Lower leg skin (tissue), 3 donors: ENCODE data around the gene BPIFB1.

Experiments used
- POLR2A ChIP-seq, 2 donors: fragments of 450-650 bp; IDR thresholded peaks; one replicate each; pipeline ENCODE4 v1.6.1; 2016 to 2017; ENCODE audit warnings: antibody characterized with exemption in 2 of 2, mild to moderate bottlenecking in 1 of 2, moderate library complexity in 1 of 2
- TF ChIP-seq, protein P1 (sequence below), 3 donors: fragments of 450-650 bp; IDR thresholded peaks; one replicate each; pipeline ENCODE4 v1.5.1; 2016; ENCODE audit warnings: antibody characterized with exemption in 3 of 3, mild to moderate bottlenecking in 3 of 3, moderate library complexity in 2 of 3

GRCh38 chr20:33235696-33236095 lies 47.3 kb upstream of the BPIFB1 start, which contains the start of gene BPIFA1:
- TF ChIP-seq, protein P1, sequence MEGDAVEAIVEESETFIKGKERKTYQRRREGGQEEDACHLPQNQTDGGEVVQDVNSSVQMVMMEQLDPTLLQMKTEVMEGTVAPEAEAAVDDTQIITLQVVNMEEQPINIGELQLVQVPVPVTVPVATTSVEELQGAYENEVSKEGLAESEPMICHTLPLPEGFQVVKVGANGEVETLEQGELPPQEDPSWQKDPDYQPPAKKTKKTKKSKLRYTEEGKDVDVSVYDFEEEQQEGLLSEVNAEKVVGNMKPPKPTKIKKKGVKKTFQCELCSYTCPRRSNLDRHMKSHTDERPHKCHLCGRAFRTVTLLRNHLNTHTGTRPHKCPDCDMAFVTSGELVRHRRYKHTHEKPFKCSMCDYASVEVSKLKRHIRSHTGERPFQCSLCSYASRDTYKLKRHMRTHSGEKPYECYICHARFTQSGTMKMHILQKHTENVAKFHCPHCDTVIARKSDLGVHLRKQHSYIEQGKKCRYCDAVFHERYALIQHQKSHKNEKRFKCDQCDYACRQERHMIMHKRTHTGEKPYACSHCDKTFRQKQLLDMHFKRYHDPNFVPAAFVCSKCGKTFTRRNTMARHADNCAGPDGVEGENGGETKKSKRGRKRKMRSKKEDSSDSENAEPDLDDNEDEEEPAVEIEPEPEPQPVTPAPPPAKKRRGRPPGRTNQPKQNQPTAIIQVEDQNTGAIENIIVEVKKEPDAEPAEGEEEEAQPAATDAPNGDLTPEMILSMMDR (IDR thresholded peaks at IDR 0.05): no peak
- TF ChIP-seq POLR2A (IDR thresholded peaks at IDR 0.05): no peak
